HG03469 (cell line): ENCODE results near the gene MYO16.

Experiments used
- ATAC-seq: cut with Tn5 transposase; IDR thresholded peaks from one replicate; pipeline ENCODE4 v1.9.1; 2021; ENCODE audit warnings: mild to moderate bottlenecking, moderate library complexity, moderate number of reproducible peaks; ENCODE audit not compliant: unreplicated experiment

Gene MYO16

GRCh38 chr13:109162248-109163036 lies 533.0 kb downstream of the MYO16 start:
- ATAC-seq: peak; percentile 83

GRCh38 chr13:109163037-109163379 lies 533.6 kb downstream of the MYO16 start:
- peak; percentile 0 for ATAC-seq

- no peak for ATAC-seq
These were observed 536.0 kb downstream of the MYO16 start for GRCh38 chr13:109165417-109165904.

GRCh38 chr13:109166804-109167203 lies 537.4 kb downstream of the MYO16 start:
- peak; percentile 22 for ATAC-seq

GRCh38 chr13:109172136-109172535 lies 542.7 kb downstream of the MYO16 start:
- ATAC-seq: no peak

GRCh38 chr13:109175666-109176065 lies 546.3 kb downstream of the MYO16 start:
- no peak for ATAC-seq

- no peak for ATAC-seq
These were observed 551.6 kb downstream of the MYO16 start for GRCh38 chr13:109180905-109181425.

- no peak for ATAC-seq
These were observed 553.5 kb downstream of the MYO16 start for GRCh38 chr13:109182777-109183465.

GRCh38 chr13:109191413-109191812 lies 562.0 kb downstream of the MYO16 start:
- no peak for ATAC-seq

GRCh38 chr13:109192306-109192705 lies 562.9 kb downstream of the MYO16 start:
- no peak for ATAC-seq

GRCh38 chr13:109196948-109197347 lies 567.5 kb downstream of the MYO16 start:
- no peak for ATAC-seq

- ATAC-seq: no peak
These were observed 569.2 kb downstream of the MYO16 start for GRCh38 chr13:109198585-109198984.

GRCh38 chr13:109199280-109199679 lies 569.9 kb downstream of the MYO16 start:
- no peak for ATAC-seq

GRCh38 chr13:109200556-109200955 lies 571.1 kb downstream of the MYO16 start:
- no peak for ATAC-seq

GRCh38 chr13:109203587-109203986 lies 574.2 kb downstream of the MYO16 start:
- no peak for ATAC-seq

- no peak for ATAC-seq
These were observed 574.8 kb downstream of the MYO16 start for GRCh38 chr13:109204252-109204651.

- no peak for ATAC-seq
These were observed 575.2 kb downstream of the MYO16 start for GRCh38 chr13:109204657-109205056.

- ATAC-seq: no peak
These were observed 575.9 kb downstream of the MYO16 start for GRCh38 chr13:109205315-109205714.

GRCh38 chr13:109206616-109207015 lies 577.2 kb downstream of the MYO16 start:
- ATAC-seq: no peak

GRCh38 chr13:109207622-109208021 lies 578.2 kb downstream of the MYO16 start:
- no peak for ATAC-seq

GRCh38 chr13:109208522-109208921 lies 579.1 kb downstream of the MYO16 start:
- ATAC-seq: no peak

- ATAC-seq: no peak
These were observed 580.1 kb downstream of the MYO16 start for GRCh38 chr13:109209526-109209925.
